GM12874 (cell line): ENCODE data around the gene KRCC1.

Source experiments
- CTCF ChIP-seq: IDR thresholded peaks from 2 replicates; pipeline ENCODE4 v1.5.1; 2011; ENCODE audit warnings: low read depth, mild to moderate bottlenecking, control low read depth, low read length, moderate library complexity; ENCODE audit not compliant: insufficient read depth

Gene KRCC1

GRCh38 chr2:88022669-88022921, 33.0 kb downstream of the KRCC1 start:
- no peak for TF ChIP-seq CTCF

GRCh38 chr2:88019985-88020384, 35.6 kb downstream of the KRCC1 start:
- TF ChIP-seq CTCF: no peak

- TF ChIP-seq CTCF: no peak
Observed at GRCh38 chr2:88018909-88019308, 36.7 kb downstream of the KRCC1 start.

GRCh38 chr2:88016960-88017779, 38.4 kb downstream of the KRCC1 start:
- TF ChIP-seq CTCF: no peak

GRCh38 chr2:88016086-88016959, 39.3 kb downstream of the KRCC1 start, which contains the start of gene RNU2-63P:
RNU2-63P (minus strand) TSS chr2:88016547.
- no peak for TF ChIP-seq CTCF

GRCh38 chr2:88011011-88011410, 44.6 kb downstream of the KRCC1 start:
- TF ChIP-seq CTCF: no peak

- no peak for TF ChIP-seq CTCF
Observed at GRCh38 chr2:88010136-88010535, 45.4 kb downstream of the KRCC1 start.
